ENCODE measurements around the gene KLHL29. TPM values are rescaled to one million over a fixed set of nuclear protein-coding genes. Genes with fewer than 3 reads are reported as not detected.

KLHL29 gene
- total RNA-seq, 5 donors from 2014 or later (not counting 1 experiment from before 2014, with no cell fraction given) = 1.8 to 6.6 (median 2.5) TPM

- H3K4me3 ChIP-seq (ENCODE audit: control insufficient read depth in 1 of 2, extremely low read depth in 1 of 2, low read length in 1 of 2) = no peak overlapping the region
- ATAC-seq (replicated peaks in 1 of 4) (no peak), DNase-seq (no peak)
- H3K36me3 ChIP-seq (ENCODE audit: control insufficient read depth in 2 of 2, extremely low read depth in 1 of 2, insufficient read depth in 1 of 2, low read length in 1 of 2) = no peaks in the 10 kb centered on the region
- no peaks in the 10 kb centered on the region for H3K4me1 ChIP-seq (ENCODE audit: control insufficient read depth in 1 of 2, extremely low read depth in 1 of 2, insufficient read depth in 2 of 2, low read length in 2 of 2)
- H3K27me3 Mint-ChIP-seq = peaks cover 0 to 1% of the 10 kb centered on the region in 2 donors
- ChIA-PET CTCF (no interaction called here), POLR2A (no interaction called here)
- no peaks in the 10 kb centered on the region for H3K4me1 Mint-ChIP-seq
- no peak overlapping the region for H3K4me3 Mint-ChIP-seq
- H3K27me3 ChIP-seq (replicated peaks in 1 of 2; ENCODE audit: control insufficient read depth in 2 of 2, extremely low read depth in 1 of 2, insufficient read depth in 2 of 2, low read length in 1 of 2) = peaks cover 0 to 33% of the 10 kb centered on the region in 2 experiments
- H3K9me3 ChIP-seq = no peaks in the 10 kb centered on the region
- no peak overlapping the region for H3K27ac Mint-ChIP-seq
- peaks cover 5% of the 10 kb centered on the region for H3K36me3 Mint-ChIP-seq
- H3K27ac ChIP-seq (ENCODE audit: low read length) = no peak overlapping the region
- WGBS (ENCODE audit: insufficient coverage) = no CpG with 5 or more reads among the region's 1 CpG
- H3K9me3 Mint-ChIP-seq = peaks cover 0 to 10% (median 4%) of the 10 kb centered on the region in 3 donors
These were observed 294.1 kb downstream of the KLHL29 start for GRCh38 chr2:23679044-23679443.

- H3K9me3 ChIP-seq = no peaks in the 10 kb centered on the region
- H3K36me3 ChIP-seq (ENCODE audit: control insufficient read depth in 2 of 2, extremely low read depth in 1 of 2, insufficient read depth in 1 of 2, low read length in 1 of 2) = no peaks in the 10 kb centered on the region
- H3K27ac Mint-ChIP-seq = no peak overlapping the region
- ChIA-PET POLR2A (no interaction called here), CTCF (no interaction called here)
- H3K4me3 ChIP-seq (ENCODE audit: control insufficient read depth in 1 of 2, extremely low read depth in 1 of 2, low read length in 1 of 2) = no peak overlapping the region
- H3K4me1 Mint-ChIP-seq = peaks cover 0 to 4% (median 0%) of the 10 kb centered on the region in 3 donors
- H3K9me3 Mint-ChIP-seq = peaks cover 0 to 10% (median 4%) of the 10 kb centered on the region in 3 donors
- no peak for DNase-seq
- H3K27me3 ChIP-seq (replicated peaks in 1 of 2; ENCODE audit: control insufficient read depth in 2 of 2, extremely low read depth in 1 of 2, insufficient read depth in 2 of 2, low read length in 1 of 2) = peaks cover 0 to 19% of the 10 kb centered on the region in 2 experiments
- H3K4me3 Mint-ChIP-seq = no peak overlapping the region
- H3K27me3 Mint-ChIP-seq = peaks cover 0 to 1% of the 10 kb centered on the region in 2 donors
- no peak for ATAC-seq (replicated peaks in 1 of 4)
- peaks cover 5% of the 10 kb centered on the region for H3K36me3 Mint-ChIP-seq
- no peak overlapping the region for H3K27ac ChIP-seq (ENCODE audit: low read length)
- WGBS (ENCODE audit: insufficient coverage) = 78% methylated on average over 5 of the region's 8 CpGs
- H3K4me1 ChIP-seq (ENCODE audit: control insufficient read depth in 1 of 2, extremely low read depth in 1 of 2, insufficient read depth in 2 of 2, low read length in 2 of 2) = no peaks in the 10 kb centered on the region
These were observed 296.0 kb downstream of the KLHL29 start for GRCh38 chr2:23680951-23681350.

GRCh38 chr2:23681356-23682140 lies 296.6 kb downstream of the KLHL29 start:
- H3K27me3 Mint-ChIP-seq = no peaks in the 10 kb centered on the region
- peaks cover 0 to 4% (median 0%) of the 10 kb centered on the region in 3 donors for H3K4me1 Mint-ChIP-seq
- Histone ChIP-seq H3K4me3 (ENCODE audit: control insufficient read depth in 1 of 2, extremely low read depth in 1 of 2, low read length in 1 of 2) (no peak overlapping the region), H3K4me1 (ENCODE audit: control insufficient read depth in 1 of 2, extremely low read depth in 1 of 2, insufficient read depth in 2 of 2, low read length in 2 of 2) (no peaks in the 10 kb centered on the region), H3K36me3 (ENCODE audit: control insufficient read depth in 2 of 2, extremely low read depth in 1 of 2, insufficient read depth in 1 of 2, low read length in 1 of 2) (no peaks in the 10 kb centered on the region), H3K27ac (ENCODE audit: low read length) (no peak overlapping the region), H3K9me3 (no peaks in the 10 kb centered on the region), H3K27me3 (replicated peaks in 1 of 2; ENCODE audit: control insufficient read depth in 2 of 2, extremely low read depth in 1 of 2, insufficient read depth in 2 of 2, low read length in 1 of 2) (peaks cover 0 to 19% of the 10 kb centered on the region in 2 experiments)
- no peak overlapping the region for H3K4me3 Mint-ChIP-seq
- 89% methylated on average over 8 of the region's 15 CpGs for WGBS (ENCODE audit: insufficient coverage)
- no peak overlapping the region for H3K27ac Mint-ChIP-seq
- H3K9me3 Mint-ChIP-seq = peaks cover 0 to 10% (median 4%) of the 10 kb centered on the region in 3 donors
- no peak for DNase-seq
- H3K36me3 Mint-ChIP-seq = peaks cover 3% of the 10 kb centered on the region
- no peak for ATAC-seq (replicated peaks in 1 of 4)
- POLR2A ChIA-PET = no interaction called here
- CTCF ChIA-PET = no interaction called here

- H3K4me1 ChIP-seq (ENCODE audit: control insufficient read depth in 1 of 2, extremely low read depth in 1 of 2, insufficient read depth in 2 of 2, low read length in 2 of 2) = no peaks in the 10 kb centered on the region
These were observed 297.5 kb downstream of the KLHL29 start for GRCh38 chr2:23682481-23682880.

GRCh38 chr2:23683001-23683400 lies 298.0 kb downstream of the KLHL29 start:
- Mint-ChIP-seq H3K36me3 (no peaks in the 10 kb centered on the region), H3K4me1 (peaks cover 0 to 4% (median 0%) of the 10 kb centered on the region in 3 donors), H3K4me3 (no peak overlapping the region), H3K27ac (no peak overlapping the region), H3K27me3 (no peaks in the 10 kb centered on the region), H3K9me3 (peaks cover 0 to 3% (median 2%) of the 10 kb centered on the region in 3 donors)
- ChIA-PET POLR2A (interaction anchor here in 1 of 2 donors (0.6 kb wide), 1 partner anchor 60 kb away, joined by 4 read pairs; no protein-coding TSS in a partner anchor), CTCF (no interaction called here)
- no peak overlapping the region for H3K27ac ChIP-seq (ENCODE audit: low read length)
- WGBS (ENCODE audit: insufficient coverage) = 98% methylated on average over 5 of the region's 7 CpGs
- H3K4me1 ChIP-seq (ENCODE audit: control insufficient read depth in 1 of 2, extremely low read depth in 1 of 2, insufficient read depth in 2 of 2, low read length in 2 of 2) = no peaks in the 10 kb centered on the region
- ATAC-seq (replicated peaks in 1 of 4) (no peak), DNase-seq (no peak)
- H3K36me3 ChIP-seq (ENCODE audit: control insufficient read depth in 2 of 2, extremely low read depth in 1 of 2, insufficient read depth in 1 of 2, low read length in 1 of 2) = no peaks in the 10 kb centered on the region
- no peak overlapping the region for H3K4me3 ChIP-seq (ENCODE audit: control insufficient read depth in 1 of 2, extremely low read depth in 1 of 2, low read length in 1 of 2)
- H3K9me3 ChIP-seq = no peaks in the 10 kb centered on the region
- H3K27me3 ChIP-seq (replicated peaks in 1 of 2; ENCODE audit: control insufficient read depth in 2 of 2, extremely low read depth in 1 of 2, insufficient read depth in 2 of 2, low read length in 1 of 2) = peaks cover 0 to 14% of the 10 kb centered on the region in 2 experiments

More at GRCh38 chr2:23682481-23682880, 297.5 kb downstream of the KLHL29 start:
- CTCF ChIA-PET = no interaction called here
- Histone ChIP-seq H3K27ac (ENCODE audit: low read length) (no peak overlapping the region), H3K27me3 (replicated peaks in 1 of 2; ENCODE audit: control insufficient read depth in 2 of 2, extremely low read depth in 1 of 2, insufficient read depth in 2 of 2, low read length in 1 of 2) (peaks cover 0 to 15% of the 10 kb centered on the region in 2 experiments), H3K36me3 (ENCODE audit: control insufficient read depth in 2 of 2, extremely low read depth in 1 of 2, insufficient read depth in 1 of 2, low read length in 1 of 2) (no peaks in the 10 kb centered on the region), H3K4me3 (ENCODE audit: control insufficient read depth in 1 of 2, extremely low read depth in 1 of 2, low read length in 1 of 2) (no peak overlapping the region), H3K9me3 (no peaks in the 10 kb centered on the region)
- Mint-ChIP-seq H3K9me3 (peaks cover 0 to 9% (median 4%) of the 10 kb centered on the region in 3 donors), H3K36me3 (no peaks in the 10 kb centered on the region), H3K4me1 (peaks cover 0 to 4% (median 0%) of the 10 kb centered on the region in 3 donors), H3K4me3 (no peak overlapping the region), H3K27ac (no peak overlapping the region), H3K27me3 (no peaks in the 10 kb centered on the region)
- POLR2A ChIA-PET = interaction anchor here in 1 of 2 donors (0.6 kb wide), 1 partner anchor 60 kb away, joined by 4 read pairs; no protein-coding TSS in a partner anchor
- WGBS (ENCODE audit: insufficient coverage) = 89% methylated on average over 11 of the region's 11 CpGs
- DNase-seq = no peak
- no peak for ATAC-seq (replicated peaks in 1 of 4)

GRCh38 chr2:23684395-23685176 lies 299.6 kb downstream of the KLHL29 start:
- POLR2A ChIA-PET = no interaction called here
- DNase-seq = no peak
- H3K27ac Mint-ChIP-seq = no peak overlapping the region

More at GRCh38 chr2:23684395-23685176, 299.6 kb downstream of the KLHL29 start:
- Histone ChIP-seq H3K9me3 (no peaks in the 10 kb centered on the region), H3K4me1 (ENCODE audit: control insufficient read depth in 1 of 2, extremely low read depth in 1 of 2, insufficient read depth in 2 of 2, low read length in 2 of 2) (no peaks in the 10 kb centered on the region), H3K27ac (ENCODE audit: low read length) (no peak overlapping the region), H3K36me3 (ENCODE audit: control insufficient read depth in 2 of 2, extremely low read depth in 1 of 2, insufficient read depth in 1 of 2, low read length in 1 of 2) (no peaks in the 10 kb centered on the region), H3K4me3 (ENCODE audit: control insufficient read depth in 1 of 2, extremely low read depth in 1 of 2, low read length in 1 of 2) (no peak overlapping the region), H3K27me3 (replicated peaks in 1 of 2; ENCODE audit: control insufficient read depth in 2 of 2, extremely low read depth in 1 of 2, insufficient read depth in 2 of 2, low read length in 1 of 2) (peaks cover 0 to 8% of the 10 kb centered on the region in 2 experiments)
- WGBS (ENCODE audit: insufficient coverage) = 56% methylated on average over 13 of the region's 19 CpGs
- ATAC-seq (replicated peaks in 1 of 4) = no peak
- H3K4me3 Mint-ChIP-seq = no peak overlapping the region
- H3K36me3 Mint-ChIP-seq = no peaks in the 10 kb centered on the region
- CTCF ChIA-PET = interaction anchor here in 1 of 2 donors (0.6 kb wide), 1 partner anchor 492 kb away, joined by 5 read pairs; no protein-coding TSS in a partner anchor
- no peaks in the 10 kb centered on the region for H3K27me3 Mint-ChIP-seq
- no peaks in the 10 kb centered on the region for H3K9me3 Mint-ChIP-seq
- peaks cover 0 to 4% (median 0%) of the 10 kb centered on the region in 3 donors for H3K4me1 Mint-ChIP-seq
